Astrocyte (in vitro differentiated cells and primary cell): ENCODE measurements around the gene TBC1D19.

Experiments used
- EZH2 ChIP-seq: IDR thresholded peaks from 2 replicates; pipeline ENCODE4 v1.6.1; 2012; ENCODE audit warnings: mild to moderate bottlenecking, low read length, inconsistent platforms; ENCODE audit not compliant: insufficient read depth
- TF ChIP-seq, protein P1 (sequence below): IDR thresholded peaks from 2 replicates; pipeline ENCODE4 v1.5.1; 2011; ENCODE audit warnings: low read depth, mild to moderate bottlenecking, inconsistent platforms, low read length, moderate library complexity; ENCODE audit not compliant: insufficient read depth

DNA sequence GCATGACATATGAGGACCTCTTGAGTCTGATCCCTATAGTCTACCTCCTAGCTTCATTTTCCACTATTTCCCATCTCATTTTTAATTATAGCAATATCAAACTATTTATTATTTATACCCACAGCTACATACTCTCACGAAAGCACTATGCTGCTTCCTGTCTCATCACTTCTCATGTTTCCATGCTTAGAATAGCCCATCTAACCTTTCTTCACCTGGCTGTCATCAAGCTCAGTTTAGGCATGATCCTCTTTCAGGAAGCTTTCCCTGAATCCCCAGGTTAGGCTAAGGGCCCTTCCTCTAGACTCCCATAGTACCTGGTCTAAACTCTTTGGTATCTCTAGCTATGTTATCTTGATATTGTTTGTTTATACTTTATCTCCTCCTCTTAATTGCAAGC lies 137.8 kb downstream of the TBC1D19 start:
- TF ChIP-seq, protein P1, sequence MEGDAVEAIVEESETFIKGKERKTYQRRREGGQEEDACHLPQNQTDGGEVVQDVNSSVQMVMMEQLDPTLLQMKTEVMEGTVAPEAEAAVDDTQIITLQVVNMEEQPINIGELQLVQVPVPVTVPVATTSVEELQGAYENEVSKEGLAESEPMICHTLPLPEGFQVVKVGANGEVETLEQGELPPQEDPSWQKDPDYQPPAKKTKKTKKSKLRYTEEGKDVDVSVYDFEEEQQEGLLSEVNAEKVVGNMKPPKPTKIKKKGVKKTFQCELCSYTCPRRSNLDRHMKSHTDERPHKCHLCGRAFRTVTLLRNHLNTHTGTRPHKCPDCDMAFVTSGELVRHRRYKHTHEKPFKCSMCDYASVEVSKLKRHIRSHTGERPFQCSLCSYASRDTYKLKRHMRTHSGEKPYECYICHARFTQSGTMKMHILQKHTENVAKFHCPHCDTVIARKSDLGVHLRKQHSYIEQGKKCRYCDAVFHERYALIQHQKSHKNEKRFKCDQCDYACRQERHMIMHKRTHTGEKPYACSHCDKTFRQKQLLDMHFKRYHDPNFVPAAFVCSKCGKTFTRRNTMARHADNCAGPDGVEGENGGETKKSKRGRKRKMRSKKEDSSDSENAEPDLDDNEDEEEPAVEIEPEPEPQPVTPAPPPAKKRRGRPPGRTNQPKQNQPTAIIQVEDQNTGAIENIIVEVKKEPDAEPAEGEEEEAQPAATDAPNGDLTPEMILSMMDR = no peak
- TF ChIP-seq EZH2 = no peak
